Tibial nerve (tissue), 4 donors: Measurements from ENCODE around the gene INSM1. TPM values are rescaled to one million over a fixed set of nuclear protein-coding genes. Genes with fewer than 3 reads are reported as not detected.

Experiments
- DNase-seq, 2 donors: peaks; one replicate each; pipeline ENCODE4 v3.0.0-alpha.2; 2019; ENCODE audit warnings: low spot score in 2 of 2
- H3K27ac ChIP-seq, 4 donors: fragments of 200-600 bp; sonication (generic) in 3 of 4; one replicate each; pipeline ENCODE4 v1.5.1; 2017 to 2019; ENCODE audit warnings: mild to moderate bottlenecking in 1 of 4
- H3K27me3 ChIP-seq, 2 donors: fragments of 200-600 bp; sonication (generic) in 1 of 2; one replicate each; pipeline versions ENCODE4 v1.5.1 to v1.6.0; 2017 to 2019
- H3K36me3 ChIP-seq, 3 donors: fragments of 200-600 bp; sonication (generic); one replicate each; pipeline ENCODE4 v1.5.1; 2018 to 2019
- H3K4me1 ChIP-seq, 4 donors: fragments of 200-600 bp; sonication (generic) in 3 of 4; one replicate each; pipeline ENCODE4 v1.5.1; 2017 to 2019
- H3K4me3 ChIP-seq, 4 donors: fragments of 200-600 bp; sonication (generic) in 3 of 4; one replicate each; pipeline ENCODE4 v1.5.1; 2017 to 2019; ENCODE audit warnings: mild to moderate bottlenecking in 1 of 4, moderate library complexity in 1 of 4
- H3K9me3 ChIP-seq, 4 donors: fragments of 200-600 bp; sonication (generic) in 3 of 4; one replicate each; pipeline ENCODE4 v1.5.1; 2017 to 2019
- CTCF ChIP-seq, 5 experiments: fragments of 200-600 bp in 3 of 5; fragments of 450-650 bp in 2 of 5; sonication (generic) in 3 of 5; IDR thresholded peaks; one replicate each; pipeline ENCODE4 v1.5.1; 2016 to 2019; ENCODE audit warnings: antibody characterized with exemption in 5 of 5, mild to moderate bottlenecking in 3 of 5, moderate library complexity in 2 of 5
- EP300 ChIP-seq, 2 donors: sonication (generic); formaldehyde crosslinking; IDR thresholded peaks; one replicate each; pipeline ENCODE4 v1.6.1; 2017; ENCODE audit warnings: antibody characterized with exemption in 2 of 2, mild to moderate bottlenecking in 1 of 2
- POLR2A ChIP-seq, 2 donors: fragments of 450-650 bp; IDR thresholded peaks; one replicate each; pipeline ENCODE4 v1.6.1; 2017; ENCODE audit warnings: antibody characterized with exemption in 2 of 2, mild to moderate bottlenecking in 2 of 2, moderate library complexity in 2 of 2
- WGBS, 2 donors: methylation state at CpG; one replicate each; pipeline ENCODE4 v1.1.5; 2018; 5-methylcytosine and 5-hydroxymethylcytosine counted together
- total RNA-seq, 4 donors: library from RNA; depleted of rRNA; stranded (reverse); fragments of >200 nt; gene quantifications; one replicate each; pipeline ENCODE4 v1.1.0, GENCODE V29; 2016

INSM1 gene
- total RNA-seq, 4 donors from 2014 or later, result not detected

- Histone ChIP-seq H3K27me3 (no peaks in the 10 kb centered on the region), H3K4me3 (no peak overlapping the region), H3K4me1 (no peaks in the 10 kb centered on the region), H3K9me3 (peaks cover 0 to 16% (median 0%) of the 10 kb centered on the region in 4 donors), H3K27ac (no peak overlapping the region), H3K36me3 (no peaks in the 10 kb centered on the region)
- WGBS, 2 donors, result 89 to 91% methylated on average over 6 of the region's 6 CpGs
- DNase-seq, result no peak
- TF ChIP-seq CTCF (IDR thresholded peaks at IDR 0.05) (no peak), POLR2A (IDR thresholded peaks at IDR 0.05) (no peak), EP300 (IDR thresholded peaks at IDR 0.05) (no peak)
Measured at GRCh38 chr20:20322912-20323311, 45.0 kb upstream of the INSM1 start.

- Histone ChIP-seq H3K9me3 (peaks cover 0 to 3% (median 0%) of the 10 kb centered on the region in 4 donors), H3K36me3 (no peaks in the 10 kb centered on the region), H3K27me3 (no peaks in the 10 kb centered on the region), H3K4me3 (no peak overlapping the region), H3K4me1 (no peaks in the 10 kb centered on the region), H3K27ac (no peak overlapping the region)
- peak in 1 of 2 donors; percentile 8 for DNase-seq
- TF ChIP-seq EP300 (IDR thresholded peaks at IDR 0.05) (no peak), POLR2A (IDR thresholded peaks at IDR 0.05) (no peak), CTCF (IDR thresholded peaks at IDR 0.05) (no peak)
- 80 to 89% methylated on average over 6 of the region's 6 CpGs for WGBS, 2 donors
Measured at GRCh38 chr20:20327746-20328145, 40.2 kb upstream of the INSM1 start.

GRCh38 chr20:20329564-20329963, 38.3 kb upstream of the INSM1 start:
- Histone ChIP-seq H3K36me3 (no peaks in the 10 kb centered on the region), H3K27ac (no peak overlapping the region), H3K9me3 (peaks cover 0 to 2% (median 0%) of the 10 kb centered on the region in 4 donors), H3K4me1 (no peaks in the 10 kb centered on the region), H3K4me3 (no peak overlapping the region), H3K27me3 (no peaks in the 10 kb centered on the region)
- WGBS, 2 donors, result 95 to 98% methylated on average over 13 of the region's 13 CpGs
- TF ChIP-seq EP300 (IDR thresholded peaks at IDR 0.05) (no peak), POLR2A (IDR thresholded peaks at IDR 0.05) (no peak), CTCF (IDR thresholded peaks at IDR 0.05) (no peak)
- no peak for DNase-seq

- 44 to 62% methylated on average over 1 of the region's 1 CpG for WGBS, 2 donors
- peaks cover 0 to 2% (median 0%) of the 10 kb centered on the region in 4 donors for H3K9me3 ChIP-seq
- no peak overlapping the region for H3K27ac ChIP-seq
- H3K27me3 ChIP-seq, result no peaks in the 10 kb centered on the region
- no peak for TF ChIP-seq POLR2A (IDR thresholded peaks at IDR 0.05)
- TF ChIP-seq CTCF (IDR thresholded peaks at IDR 0.05), result no peak
- no peak for TF ChIP-seq EP300 (IDR thresholded peaks at IDR 0.05)
- H3K4me1 ChIP-seq, result no peaks in the 10 kb centered on the region
- H3K36me3 ChIP-seq, result no peaks in the 10 kb centered on the region
- DNase-seq, result no peak
- H3K4me3 ChIP-seq, result no peak overlapping the region
Measured at GRCh38 chr20:20331156-20331555, 36.7 kb upstream of the INSM1 start.

GRCh38 chr20:20331817-20332216, 36.1 kb upstream of the INSM1 start:
- Histone ChIP-seq H3K36me3 (no peaks in the 10 kb centered on the region), H3K4me1 (no peaks in the 10 kb centered on the region), H3K4me3 (no peak overlapping the region), H3K27me3 (no peaks in the 10 kb centered on the region), H3K27ac (no peak overlapping the region), H3K9me3 (peaks cover 0 to 2% (median 0%) of the 10 kb centered on the region in 4 donors)
- TF ChIP-seq EP300 (IDR thresholded peaks at IDR 0.05) (no peak), POLR2A (IDR thresholded peaks at IDR 0.05) (no peak), CTCF (IDR thresholded peaks at IDR 0.05) (no peak)
- WGBS, 2 donors, result 50 to 68% methylated on average over 2 of the region's 2 CpGs
- DNase-seq, result no peak
